ENCODE results near the gene MED13.

Gene MED13

DNA sequence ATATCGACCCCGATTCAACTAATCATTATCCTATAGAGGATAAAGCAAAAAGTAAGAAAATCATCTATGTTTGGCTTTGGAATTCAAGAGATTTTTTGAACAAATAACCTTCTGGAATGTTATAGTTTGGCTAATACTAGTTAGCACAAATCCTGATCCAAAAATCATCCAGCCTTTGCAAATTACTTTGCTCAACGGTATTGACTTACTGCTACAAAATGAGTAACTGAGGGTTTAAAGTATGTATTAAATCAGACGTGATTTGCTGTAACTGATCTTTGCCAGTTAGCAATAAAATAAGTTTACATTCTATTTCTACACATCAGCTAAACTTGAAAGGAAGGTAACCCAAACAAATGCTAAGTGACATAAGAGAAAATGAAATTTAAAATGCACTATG lies 6.5 kb downstream of the MED13 start:
- no peak overlapping the region for H3K4me3 ChIP-seq (ENCODE audit: low read length)
- DNase-seq (ENCODE audit: low read depth), result peak; percentile 11
- no peak for TF ChIP-seq CTCF (conservative IDR thresholded peaks at IDR 0.05; ENCODE audit: low read length)

GRCh38 chr17:62057696-62058095 lies 7.4 kb downstream of the MED13 start:
- DNase-seq (ENCODE audit: low read depth), result no peak
- no peak overlapping the region for H3K4me3 ChIP-seq (ENCODE audit: low read length)
- TF ChIP-seq CTCF (conservative IDR thresholded peaks at IDR 0.05; ENCODE audit: low read length), result no peak

- no peak overlapping the region for H3K4me3 ChIP-seq (ENCODE audit: low read length)
- TF ChIP-seq CTCF (conservative IDR thresholded peaks at IDR 0.05; ENCODE audit: low read length), result no peak
- no peak for DNase-seq (ENCODE audit: low read depth)
Measured at GRCh38 chr17:62052765-62053338, 12.2 kb downstream of the MED13 start.

GRCh38 chr17:62051053-62051452 lies 14.0 kb downstream of the MED13 start:
- no peak for DNase-seq (ENCODE audit: low read depth)
- no peak overlapping the region for H3K4me3 ChIP-seq (ENCODE audit: low read length)
- no peak for TF ChIP-seq CTCF (conservative IDR thresholded peaks at IDR 0.05; ENCODE audit: low read length)

DNA sequence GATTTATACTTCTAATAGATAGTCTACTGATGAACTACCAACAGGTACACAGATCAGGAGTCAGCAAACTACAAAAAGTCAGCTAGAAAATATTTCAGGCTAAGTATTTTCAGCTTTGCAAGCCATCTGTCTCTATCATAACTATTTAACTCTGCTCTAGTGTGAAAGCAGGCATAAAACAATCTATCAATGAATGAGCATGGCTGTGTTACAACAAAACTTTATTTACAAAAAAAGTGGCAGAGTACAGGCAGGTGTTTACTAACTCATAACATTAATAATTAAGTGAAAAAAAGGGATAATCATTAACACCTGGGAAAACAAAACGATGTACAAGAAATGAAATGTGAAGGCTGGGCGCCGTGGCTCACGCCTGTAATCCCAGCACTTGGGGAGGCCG lies 15.8 kb downstream of the MED13 start:
- H3K4me3 ChIP-seq (ENCODE audit: low read length), result no peak overlapping the region
- no peak for DNase-seq (ENCODE audit: low read depth)
- TF ChIP-seq CTCF (conservative IDR thresholded peaks at IDR 0.05; ENCODE audit: low read length), result no peak

- TF ChIP-seq CTCF (conservative IDR thresholded peaks at IDR 0.05; ENCODE audit: low read length), result no peak
- no peak overlapping the region for H3K4me3 ChIP-seq (ENCODE audit: low read length)
- DNase-seq (ENCODE audit: low read depth), result no peak
Measured at GRCh38 chr17:62048262-62048661, 16.8 kb downstream of the MED13 start.

- DNase-seq (ENCODE audit: low read depth), result no peak
- no peak overlapping the region for H3K4me3 ChIP-seq (ENCODE audit: low read length)
- TF ChIP-seq CTCF (conservative IDR thresholded peaks at IDR 0.05; ENCODE audit: low read length), result no peak
Measured at GRCh38 chr17:62045517-62045916, 19.6 kb downstream of the MED13 start.

All from AG10803 (cell line).